ENCODE results near the gene POLR2E. TPM values are rescaled to one million over a fixed set of nuclear protein-coding genes. Genes with fewer than 3 reads are reported as not detected.
A peak's percentile ranks its signal among the peaks of the same experiment; 100 is the strongest.

The POLR2E gene
- total and polyA plus RNA-seq, 11 donors = 116 to 220 (median 139) TPM

GRCh38 chr19:1088416-1089010, 6.7 kb downstream of the POLR2E start:
- Histone ChIP-seq H3K9me3 (no peaks in the 10 kb centered on the region), H3K4me3 (peak overlapping the region in 1 of 12 donors; percentile 1), H3K27ac (peak overlapping the region in 9 of 12 donors; percentile 8 to 91 (median 37)), H3K27me3 (no peaks in the 10 kb centered on the region), H3K4me1 (peaks cover 0 to 52% (median 1%) of the 10 kb centered on the region in 12 donors), H3K36me3 (peaks cover 0 to 85% (median 46%) of the 10 kb centered on the region in 9 donors)
- no peak for TF ChIP-seq POLR2A (IDR thresholded peaks at IDR 0.05)
- no peak for TF ChIP-seq CTCF (IDR thresholded peaks at IDR 0.05)
- intact Hi-C loops (cut with DNase I) = loop anchor here in 1 of 10 donors (10.0 kb wide), 1 partner anchor 54 kb away; no protein-coding TSS in a partner anchor
- ATAC-seq (peak; percentile 21 to 40 (median 36)), DNase-seq (peak in 1 of 5 donors; percentile 49)
- WGBS, 4 donors = 87 to 90% (median 88%) methylated on average over 10 to 27 of the region's 27 CpGs

GRCh38 chr19:1087813-1088415, 7.3 kb downstream of the POLR2E start:
- Histone ChIP-seq H3K27ac (peak overlapping the region in 9 of 12 donors; percentile 8 to 91 (median 37)), H3K9me3 (no peaks in the 10 kb centered on the region), H3K4me3 (peak overlapping the region in 1 of 12 donors; percentile 1), H3K27me3 (peaks cover 0 to under 1% (median 0%) of the 10 kb centered on the region in 9 donors), H3K4me1 (peaks cover 0 to 56% (median 1%) of the 10 kb centered on the region in 12 donors), H3K36me3 (peaks cover 0 to 87% (median 42%) of the 10 kb centered on the region in 9 donors)
- ATAC-seq = peak; percentile 43 to 75 (median 54)
- intact Hi-C loops (cut with DNase I) = loop anchor here in 1 of 10 donors (10.0 kb wide), 1 partner anchor 53 kb away; no protein-coding TSS in a partner anchor
- no peak for TF ChIP-seq POLR2A (IDR thresholded peaks at IDR 0.05)
- no peak for TF ChIP-seq CTCF (IDR thresholded peaks at IDR 0.05)
- DNase-seq = peak in 4 of 5 donors; percentile 60 to 78 (median 70)
- WGBS, 4 donors = 68 to 85% (median 76%) methylated on average over 27 of the region's 27 CpGs

GRCh38 chr19:1086613-1087012, 8.6 kb downstream of the POLR2E start:
- Histone ChIP-seq H3K9me3 (no peaks in the 10 kb centered on the region), H3K27ac (peak overlapping the region in 1 of 12 donors; percentile 91), H3K36me3 (peaks cover 0 to 82% (median 32%) of the 10 kb centered on the region in 9 donors), H3K4me3 (no peak overlapping the region), H3K27me3 (peaks cover 0 to 6% (median 0%) of the 10 kb centered on the region in 9 donors), H3K4me1 (peaks cover 0 to 65% (median 5%) of the 10 kb centered on the region in 12 donors)
- ATAC-seq (no peak), DNase-seq (no peak)
- TF ChIP-seq POLR2A (IDR thresholded peaks at IDR 0.05) (no peak), CTCF (IDR thresholded peaks at IDR 0.05) (no peak)
- intact Hi-C loops (cut with DNase I) = loop anchor here in 1 of 10 donors (10.0 kb wide), 1 partner anchor 52 kb away; no protein-coding TSS in a partner anchor
- 80 to 84% (median 81%) methylated on average over 21 of the region's 21 CpGs for WGBS, 4 donors
